Activated effector memory CD4-positive, alpha-beta T cell treated with anti-CD3 and anti-CD28 coated beads, Interleukin-2, amount 50 U/mL, for 16 hours (primary cell): Measurements from ENCODE around the gene B3GALT2.

ENCODE experiments used
- DNase-seq: peaks from one replicate; pipeline ENCODE4 v3.0.0-alpha.2; 2020

The B3GALT2 gene

GRCh38 chr1:193181985-193182384 is 4.4 kb downstream of the B3GALT2 start:
- DNase-seq, result no peak

DNA sequence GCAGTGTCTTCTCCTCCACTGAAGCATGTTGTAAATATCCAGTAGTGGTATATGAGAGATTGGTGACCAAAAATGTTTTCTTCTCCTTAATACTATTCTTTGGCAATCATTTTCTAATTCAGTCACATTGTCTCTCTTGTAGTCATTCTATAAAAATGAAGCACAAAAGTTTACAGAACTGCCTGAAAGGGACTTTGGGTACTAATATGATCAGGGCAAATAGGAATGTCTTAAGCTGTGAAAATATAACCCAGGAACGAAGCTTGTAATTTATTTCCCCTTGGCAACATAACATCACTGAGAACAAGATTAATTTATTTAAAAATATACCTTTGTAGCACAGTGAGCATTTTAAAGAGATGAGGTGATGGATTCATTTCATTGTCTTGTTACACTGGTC is 4.9 kb downstream of the B3GALT2 start:
- DNase-seq, result no peak

DNA sequence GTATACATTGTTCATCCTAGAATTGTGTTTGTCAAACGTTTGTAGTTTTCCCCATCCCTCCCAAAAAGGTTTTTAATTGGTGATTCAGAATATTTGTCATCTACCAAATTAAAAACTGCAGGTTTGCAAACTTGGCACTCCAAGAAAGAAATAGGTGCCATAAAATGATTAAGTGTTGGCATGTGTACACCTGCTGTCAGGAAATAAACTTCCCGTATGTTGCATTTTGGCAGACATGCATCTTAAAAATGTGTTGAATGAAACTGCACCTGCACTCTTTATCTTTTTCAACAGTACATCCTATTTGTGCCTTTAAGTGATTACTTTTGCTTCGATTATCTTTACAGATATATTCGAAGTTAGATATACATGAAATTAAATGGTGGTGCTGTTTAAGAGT is 7.3 kb downstream of the B3GALT2 start:
- DNase-seq, result no peak

DNA sequence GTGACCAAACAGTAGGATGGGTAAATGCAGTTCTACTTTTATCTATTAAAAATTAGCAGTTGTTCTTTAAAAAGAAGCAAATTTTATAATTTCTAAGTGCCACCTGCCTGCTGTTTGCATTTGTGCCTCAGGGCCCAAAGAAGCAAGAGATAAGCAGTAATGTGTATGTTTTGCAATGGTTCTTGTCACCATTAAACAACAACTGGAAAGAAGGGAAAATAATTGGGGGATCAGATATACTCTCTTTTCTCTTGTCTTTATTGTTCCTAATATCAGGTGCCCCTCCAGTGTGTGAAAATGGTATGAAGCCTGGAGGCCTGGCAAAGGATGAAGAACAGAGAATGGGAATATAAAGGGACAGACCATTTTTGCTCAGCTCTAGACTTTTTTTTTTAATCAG is 9.6 kb downstream of the B3GALT2 start:
- DNase-seq, result no peak

- DNase-seq, result no peak
Measured at GRCh38 chr1:193176113-193176512, 10.3 kb downstream of the B3GALT2 start.

DNA sequence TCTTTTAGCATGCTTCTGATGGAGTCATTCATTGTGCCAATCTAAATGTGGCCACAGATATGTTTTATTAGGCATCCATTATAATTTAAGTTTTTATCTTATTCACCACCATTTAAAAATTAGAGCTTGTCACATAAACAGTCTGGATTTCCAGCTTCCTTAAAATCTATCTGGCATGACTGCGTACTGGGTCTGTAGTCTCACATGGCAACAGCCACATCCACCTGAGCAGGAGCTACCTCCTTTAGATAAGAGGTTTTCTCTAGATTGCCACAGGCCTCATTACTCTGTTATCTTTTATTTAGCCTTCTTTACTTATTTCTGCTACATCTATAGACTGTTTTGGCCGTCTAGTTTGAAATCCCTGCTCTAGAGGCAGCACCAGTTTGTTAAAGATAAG is 29.1 kb downstream of the B3GALT2 start:
- DNase-seq, result no peak

- DNase-seq, result no peak
Measured at GRCh38 chr1:193156822-193157142, 29.6 kb downstream of the B3GALT2 start.

DNA sequence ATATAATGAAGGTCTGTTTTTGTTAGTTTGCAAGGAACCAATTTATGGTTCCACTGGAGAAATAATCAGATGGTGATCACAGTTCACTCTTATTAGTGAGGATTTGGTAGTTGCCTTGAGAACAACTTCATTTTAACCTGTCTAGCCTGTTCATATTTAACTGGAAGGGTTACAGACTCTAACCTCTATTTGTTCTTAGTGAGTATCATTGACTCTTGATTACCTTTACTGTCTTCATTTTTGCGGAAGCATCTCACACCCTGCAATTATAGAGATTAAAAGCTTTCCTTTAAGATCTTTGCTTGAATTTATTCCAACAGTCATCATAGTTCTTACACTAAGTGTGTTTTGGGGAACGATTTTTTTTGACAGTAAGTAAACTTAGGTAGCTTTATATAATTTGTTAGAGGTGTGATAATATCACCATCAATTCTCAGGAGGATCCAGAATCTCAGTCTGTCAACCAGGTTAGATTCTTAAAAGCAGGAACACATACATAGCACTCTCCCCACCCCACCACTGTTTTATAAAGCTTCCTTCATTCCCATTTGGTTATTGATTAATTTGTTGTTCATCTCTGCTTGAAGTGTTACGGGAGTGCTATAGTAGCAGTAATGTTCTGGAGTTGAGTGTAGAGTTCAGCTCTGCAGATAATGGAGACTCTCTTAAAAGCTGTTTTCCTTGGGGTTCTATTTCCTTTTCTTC is 30.1 kb downstream of the B3GALT2 start:
- no peak for DNase-seq

- DNase-seq, result no peak
Measured at GRCh38 chr1:193144999-193145398, 41.4 kb downstream of the B3GALT2 start.

- no peak for DNase-seq
Measured at GRCh38 chr1:193144361-193144938, 42.0 kb downstream of the B3GALT2 start.

DNA sequence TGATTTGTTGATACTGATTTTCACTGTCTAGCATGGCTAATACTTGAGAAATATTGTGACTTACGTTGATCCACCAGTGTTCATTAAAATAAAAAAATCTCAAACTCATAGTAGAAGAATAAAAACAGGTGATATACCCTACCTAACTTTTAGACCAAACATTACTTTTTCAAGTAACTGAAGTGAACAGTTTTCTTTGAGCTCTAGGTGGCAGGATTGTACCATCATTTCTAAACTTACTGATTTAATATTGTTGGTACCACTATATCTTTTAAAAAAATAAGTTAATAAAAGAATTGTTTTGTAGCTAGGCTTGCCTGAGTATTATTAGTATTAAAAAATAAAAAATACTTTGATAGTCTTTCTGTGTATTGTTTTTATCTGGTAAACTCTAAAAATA is 43.1 kb downstream of the B3GALT2 start:
- DNase-seq, result no peak

GRCh38 chr1:193142409-193142808 is 44.0 kb downstream of the B3GALT2 start:
- DNase-seq, result no peak

DNA sequence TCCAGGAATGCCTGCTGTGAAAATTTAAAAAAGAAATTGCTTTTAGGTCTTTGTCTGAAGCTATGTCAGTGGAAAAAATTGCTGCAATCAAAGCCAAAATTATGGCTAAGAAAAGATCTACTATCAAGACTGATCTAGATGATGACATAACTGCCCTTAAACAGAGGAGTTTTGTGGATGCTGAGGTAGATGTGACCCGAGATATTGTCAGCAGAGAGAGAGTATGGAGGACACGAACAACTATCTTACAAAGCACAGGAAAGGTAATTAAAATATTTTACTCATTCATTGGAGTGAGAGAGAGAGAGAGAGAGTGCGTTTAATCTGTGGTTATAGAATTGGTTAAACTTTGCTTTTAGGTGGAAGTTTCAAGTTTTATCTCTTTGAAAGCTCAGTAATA is 44.6 kb downstream of the B3GALT2 start:
- DNase-seq, result no peak

DNA sequence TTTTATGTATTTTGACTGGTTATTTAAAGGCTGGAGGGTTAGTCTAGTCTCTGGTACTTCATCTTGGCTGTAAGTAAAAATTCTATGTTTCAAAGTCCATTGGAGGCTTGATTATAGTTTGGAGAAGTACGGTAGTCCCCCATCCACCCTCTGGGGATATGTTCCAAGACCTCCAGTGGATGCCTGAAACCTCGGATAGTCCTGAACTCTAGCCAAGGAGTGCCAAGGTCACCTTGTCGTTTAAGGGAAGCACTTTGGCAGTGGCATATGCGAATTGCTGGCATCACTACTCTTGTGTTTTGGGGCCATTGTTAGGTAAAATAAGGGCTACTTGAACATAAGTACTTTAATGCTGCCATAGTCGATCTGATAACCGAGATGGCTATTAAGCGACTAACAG is 46.2 kb downstream of the B3GALT2 start:
- DNase-seq, result no peak

- no peak for DNase-seq
Measured at GRCh38 chr1:193131266-193131860, 55.0 kb downstream of the B3GALT2 start.
